HFFc6 (cell line): ENCODE data around the gene QRFPR. TPM values are rescaled to one million over a fixed set of nuclear protein-coding genes. Genes with fewer than 3 reads are reported as not detected.

Source experiments
- DNase-seq: peaks from one replicate; pipeline ENCODE4 v3.0.0-alpha.2; 2018
- H3K27ac Mint-ChIP-seq: 2 replicates; pipeline ENCODE4 v1.8.0; 2020; ENCODE audit warnings: mild to moderate bottlenecking, mixed read lengths
- H3K27me3 Mint-ChIP-seq: 2 replicates; pipeline ENCODE4 v1.8.0; 2021; ENCODE audit warnings: mild to moderate bottlenecking, moderate library complexity, mixed read lengths; ENCODE audit not compliant: insufficient read depth
- H3K36me3 Mint-ChIP-seq: 2 replicates; pipeline ENCODE4 v1.8.0; 2021; ENCODE audit warnings: low read depth, mixed read lengths
- H3K4me1 Mint-ChIP-seq: 2 replicates; pipeline ENCODE4 v1.8.0; 2020; ENCODE audit warnings: low read depth, mixed read lengths
- H3K4me3 Mint-ChIP-seq: 2 replicates; pipeline ENCODE4 v1.8.0; 2020; ENCODE audit warnings: mild to moderate bottlenecking, moderate library complexity, mixed read lengths
- H3K9me3 Mint-ChIP-seq: 2 replicates; pipeline ENCODE4 v1.8.0; 2020; ENCODE audit warnings: mild to moderate bottlenecking, mixed read lengths
- CTCF ChIP-seq: fragments of 200-600 bp; sonication (generic); IDR thresholded peaks from 2 replicates; pipeline ENCODE4 v1.5.0; 2021; ENCODE audit warnings: antibody characterized with exemption, mild to moderate bottlenecking
- total RNA-seq, 6 experiments: library from RNA; stranded (reverse); fragmentation: NEBNext Ultra II Directional; extraction: Animal tissue kit (Norgen Biotek cat#: 25700); gene quantifications; 2 replicates in 1 of 6; 3 replicates in 5 of 6; pipeline ENCODE4 v1.2.3, GENCODE V29; 2021

QRFPR gene
- total RNA-seq, 6 experiments from 2014 or later = not detected

- Mint-ChIP-seq H3K4me3 (no peak overlapping the region), H3K36me3 (no peaks in the 10 kb centered on the region), H3K9me3 (no peaks in the 10 kb centered on the region), H3K4me1 (no peaks in the 10 kb centered on the region), H3K27ac (no peak overlapping the region), H3K27me3 (no peaks in the 10 kb centered on the region)
- no peak for TF ChIP-seq CTCF
- DNase-seq = no peak
Measured at GRCh38 chr4:121340247-121340646, 40.6 kb downstream of the QRFPR start.

GRCh38 chr4:121339824-121340223, 41.0 kb downstream of the QRFPR start:
- Mint-ChIP-seq H3K4me3 (no peak overlapping the region), H3K27ac (no peak overlapping the region)

GRCh38 chr4:121339307-121339706, 41.5 kb downstream of the QRFPR start:
- no peaks in the 10 kb centered on the region for H3K36me3 Mint-ChIP-seq
- no peak for DNase-seq
- no peak overlapping the region for H3K27ac Mint-ChIP-seq
- peaks cover 1% of the 10 kb centered on the region; the same call in 1 of the 2 replicates for H3K27me3 Mint-ChIP-seq
- TF ChIP-seq CTCF = no peak
- no peaks in the 10 kb centered on the region for H3K9me3 Mint-ChIP-seq
- no peaks in the 10 kb centered on the region for H3K4me1 Mint-ChIP-seq
- no peak overlapping the region for H3K4me3 Mint-ChIP-seq

More at GRCh38 chr4:121339824-121340223, 41.0 kb downstream of the QRFPR start:
- no peak for TF ChIP-seq CTCF
- no peaks in the 10 kb centered on the region; the same call in 1 of the 2 replicates for H3K27me3 Mint-ChIP-seq
- no peaks in the 10 kb centered on the region for H3K36me3 Mint-ChIP-seq
- H3K4me1 Mint-ChIP-seq = no peaks in the 10 kb centered on the region
- DNase-seq = no peak
- no peaks in the 10 kb centered on the region for H3K9me3 Mint-ChIP-seq

GRCh38 chr4:121338518-121338917, 42.3 kb downstream of the QRFPR start:
- TF ChIP-seq CTCF = no peak
- no peak for DNase-seq
- Mint-ChIP-seq H3K36me3 (no peaks in the 10 kb centered on the region), H3K9me3 (no peaks in the 10 kb centered on the region), H3K27ac (no peak overlapping the region), H3K4me1 (no peaks in the 10 kb centered on the region), H3K27me3 (peaks cover 1% of the 10 kb centered on the region; the same call in 1 of the 2 replicates), H3K4me3 (no peak overlapping the region)

- no peak for DNase-seq
- no peak for TF ChIP-seq CTCF
Measured at GRCh38 chr4:121336706-121337105, 44.1 kb downstream of the QRFPR start.

GRCh38 chr4:121330180-121330665, 50.6 kb downstream of the QRFPR start:
- TF ChIP-seq CTCF = no peak
- no peaks in the 10 kb centered on the region for H3K9me3 Mint-ChIP-seq
- H3K4me1 Mint-ChIP-seq = no peaks in the 10 kb centered on the region
- H3K36me3 Mint-ChIP-seq = no peaks in the 10 kb centered on the region
- DNase-seq = no peak
- H3K4me3 Mint-ChIP-seq = no peak overlapping the region
- H3K27ac Mint-ChIP-seq = no peak overlapping the region
- peaks cover 1% of the 10 kb centered on the region; the same call in 1 of the 2 replicates for H3K27me3 Mint-ChIP-seq

More at GRCh38 chr4:121336706-121337105, 44.1 kb downstream of the QRFPR start:
- H3K27ac Mint-ChIP-seq = no peak overlapping the region
- H3K9me3 Mint-ChIP-seq = no peaks in the 10 kb centered on the region
- no peak overlapping the region for H3K4me3 Mint-ChIP-seq
- no peaks in the 10 kb centered on the region for H3K4me1 Mint-ChIP-seq
- peaks cover 1% of the 10 kb centered on the region; the same call in 1 of the 2 replicates for H3K27me3 Mint-ChIP-seq
- no peaks in the 10 kb centered on the region for H3K36me3 Mint-ChIP-seq
